Esophagus (tissue), 2 donors: ENCODE data around the gene KCNS3. TPM values are rescaled to one million over a fixed set of nuclear protein-coding genes. Genes with fewer than 3 reads are reported as not detected.
"Not testable (repeated sequence)": the region's sequence is repeated elsewhere in the genome, so short reads cannot be mapped to it uniquely, and the experiment has no call there.

Experiments
- H3K27ac ChIP-seq, 2 donors: one replicate each; pipeline ENCODE4 v1.5.1; 2013; ENCODE audit warnings: low read depth in 2 of 2, mild to moderate bottlenecking in 2 of 2, inconsistent platforms in 1 of 2, low read length in 1 of 2, moderate library complexity in 1 of 2
- H3K27me3 ChIP-seq, 2 donors: one replicate each; pipeline ENCODE4 v1.6.1; 2013; ENCODE audit warnings: low read length in 2 of 2, control low read depth in 1 of 2, mild to moderate bottlenecking in 1 of 2; ENCODE audit not compliant: insufficient read depth in 2 of 2, control insufficient read depth in 1 of 2
- H3K36me3 ChIP-seq, 2 donors: one replicate each; pipeline ENCODE4 v1.6.1; 2013; ENCODE audit warnings: low read length in 1 of 2; ENCODE audit not compliant: control insufficient read depth in 2 of 2, insufficient read depth in 2 of 2
- H3K4me1 ChIP-seq, 2 donors: one replicate each; pipeline ENCODE4 v1.6.1; 2013; ENCODE audit warnings: low read length in 1 of 2; ENCODE audit not compliant: control insufficient read depth in 2 of 2, insufficient read depth in 2 of 2
- H3K4me3 ChIP-seq, 2 donors: one replicate each; pipeline ENCODE4 v1.5.1; 2013; ENCODE audit warnings: low read length in 2 of 2, mild to moderate bottlenecking in 2 of 2, low read depth in 1 of 2, moderate library complexity in 1 of 2
- H3K9me3 ChIP-seq, 2 donors: one replicate each; pipeline ENCODE4 v1.6.1; 2013; ENCODE audit warnings: mild to moderate bottlenecking in 2 of 2, low read depth in 1 of 2, low read length in 1 of 2, moderate library complexity in 1 of 2; ENCODE audit not compliant: control insufficient read depth in 2 of 2, insufficient read depth in 1 of 2
- WGBS, 2 donors: extraction: QIAGEN DNeasy Blood & Tissue Kit; methylation state at CpG; one replicate each; pipeline ENCODE4 v1.1.7; 2013; 5-methylcytosine and 5-hydroxymethylcytosine counted together
- polyA plus RNA-seq, 2 donors: library from polyadenylated mRNA; stranded (reverse); fragments of 200-250 nt; gene quantifications; one replicate each; pipeline ENCODE4 v1.2.3, GENCODE V29; 2013
- donor health status: healthy with polysubstance abuse.
- donor health status: Bipolar disorder and iron deficiency.

Gene KCNS3
- polyA plus RNA-seq, 2 donors: 2.9 to 3.8 TPM

GRCh38 chr2:17958466-17959092 is 80.1 kb downstream of the KCNS3 start:
- Histone ChIP-seq H3K4me3 (no peak overlapping the region), H3K27me3 (peaks cover 0 to 3% of the 10 kb centered on the region in 2 donors), H3K36me3 (no peaks in the 10 kb centered on the region), H3K4me1 (no peaks in the 10 kb centered on the region), H3K27ac (no peak overlapping the region), H3K9me3 (no peaks in the 10 kb centered on the region)
- 32 to 55% methylated on average over 4 of the region's 4 CpGs for WGBS, 2 donors

- WGBS, 2 donors: 41 to 52% methylated on average over 3 of the region's 3 CpGs
- H3K4me3 ChIP-seq: no peak overlapping the region
- H3K27ac ChIP-seq: no peak overlapping the region
- H3K36me3 ChIP-seq: no peaks in the 10 kb centered on the region
- H3K9me3 ChIP-seq: no peaks in the 10 kb centered on the region
- no peaks in the 10 kb centered on the region for H3K4me1 ChIP-seq
- peaks cover 0 to 3% of the 10 kb centered on the region in 2 donors for H3K27me3 ChIP-seq
These were observed 80.9 kb downstream of the KCNS3 start for GRCh38 chr2:17959356-17959755.

GRCh38 chr2:17959833-17960232 is 81.4 kb downstream of the KCNS3 start:
- Histone ChIP-seq H3K36me3 (no peaks in the 10 kb centered on the region), H3K4me3 (no peak overlapping the region), H3K27ac (no peak overlapping the region), H3K9me3 (no peaks in the 10 kb centered on the region), H3K27me3 (no peaks in the 10 kb centered on the region), H3K4me1 (no peaks in the 10 kb centered on the region)
- 73 to 84% methylated on average over 5 of the region's 5 CpGs for WGBS, 2 donors

GRCh38 chr2:17960925-17961324 is 82.5 kb downstream of the KCNS3 start:
- no peaks in the 10 kb centered on the region for H3K9me3 ChIP-seq
- no peaks in the 10 kb centered on the region for H3K36me3 ChIP-seq
- H3K4me1 ChIP-seq: no peaks in the 10 kb centered on the region
- no peak overlapping the region for H3K27ac ChIP-seq
- H3K4me3 ChIP-seq: no peak overlapping the region
- H3K27me3 ChIP-seq: no peaks in the 10 kb centered on the region
- WGBS, 2 donors: 81 to 86% methylated on average over 6 of the region's 6 CpGs

- WGBS, 2 donors: 86% methylated on average over 2 of the region's 2 CpGs
- Histone ChIP-seq H3K36me3 (no peaks in the 10 kb centered on the region), H3K27ac (no peak overlapping the region), H3K4me3 (no peak overlapping the region), H3K27me3 (no peaks in the 10 kb centered on the region), H3K4me1 (no peaks in the 10 kb centered on the region), H3K9me3 (no peaks in the 10 kb centered on the region)
These were observed 83.3 kb downstream of the KCNS3 start for GRCh38 chr2:17961789-17962188.

- no peaks in the 10 kb centered on the region for H3K27me3 ChIP-seq
- 6 to 15% methylated on average over 2 of the region's 2 CpGs for WGBS, 2 donors
These were observed 84.4 kb downstream of the KCNS3 start for GRCh38 chr2:17962876-17963275.

GRCh38 chr2:17963571-17963970 is 85.1 kb downstream of the KCNS3 start:
- H3K36me3 ChIP-seq, H3K4me3 ChIP-seq, H3K4me1 ChIP-seq, H3K9me3 ChIP-seq, H3K27me3 ChIP-seq, H3K27ac ChIP-seq: not testable (repeated sequence)
- 81 to 94% methylated on average over 15 to 16 of the region's 16 CpGs for WGBS, 2 donors

More at GRCh38 chr2:17962876-17963275, 84.4 kb downstream of the KCNS3 start:
- Histone ChIP-seq H3K9me3 (no peaks in the 10 kb centered on the region), H3K4me3 (no peak overlapping the region), H3K4me1 (no peaks in the 10 kb centered on the region), H3K27ac (no peak overlapping the region), H3K36me3 (no peaks in the 10 kb centered on the region)

- 80 to 85% methylated on average over 3 of the region's 3 CpGs for WGBS, 2 donors
- no peaks in the 10 kb centered on the region for H3K4me1 ChIP-seq
- no peaks in the 10 kb centered on the region for H3K27me3 ChIP-seq
- no peak overlapping the region for H3K4me3 ChIP-seq
- no peaks in the 10 kb centered on the region for H3K9me3 ChIP-seq
- no peaks in the 10 kb centered on the region for H3K36me3 ChIP-seq
- H3K27ac ChIP-seq: no peak overlapping the region
These were observed 86.7 kb downstream of the KCNS3 start for GRCh38 chr2:17965196-17965595.

GRCh38 chr2:17966798-17967197 is 88.3 kb downstream of the KCNS3 start:
- no peak overlapping the region for H3K4me3 ChIP-seq
- H3K27ac ChIP-seq: no peak overlapping the region
- H3K27me3 ChIP-seq: no peaks in the 10 kb centered on the region
- H3K4me1 ChIP-seq: no peaks in the 10 kb centered on the region
- 60 to 61% methylated on average over 3 of the region's 3 CpGs for WGBS, 2 donors
- H3K9me3 ChIP-seq: no peaks in the 10 kb centered on the region
- no peaks in the 10 kb centered on the region for H3K36me3 ChIP-seq

GRCh38 chr2:17969661-17970060 is 91.2 kb downstream of the KCNS3 start:
- Histone ChIP-seq H3K4me1 (no peaks in the 10 kb centered on the region), H3K9me3 (no peaks in the 10 kb centered on the region), H3K4me3 (no peak overlapping the region), H3K27me3 (no peaks in the 10 kb centered on the region), H3K36me3 (no peaks in the 10 kb centered on the region), H3K27ac (no peak overlapping the region)
- WGBS, 2 donors: 85 to 88% methylated on average over 3 of the region's 3 CpGs
